CD4-positive, alpha-beta T cell (primary cell): ENCODE results near the gene SETD3. TPM values are rescaled to one million over a fixed set of nuclear protein-coding genes. Genes with fewer than 3 reads are reported as not detected.

Experiments
- ATAC-seq: fragments of 200-7000 bp; cut with Tn5 transposase; one replicate; pipeline ENCODE4 v1.10.0; 2022; ENCODE audit warnings: mild to moderate bottlenecking; ENCODE audit not compliant: poor library complexity
- CTCF ChIA-PET: fragments of 350-600 bp; sonication (Branson Sonifier 250); formaldehyde crosslinking; loops from one replicate; lab custom pipeline; 2021; ENCODE audit warnings: antibody characterized with exemption, inconsistent platforms; lab: Charles Lee
- POLR2A ChIA-PET: fragments of 350-600 bp; sonication (Branson Sonifier 250); formaldehyde crosslinking; loops from one replicate; lab custom pipeline; 2021; ENCODE audit warnings: antibody characterized with exemption, inconsistent platforms; lab: Charles Lee
- DNase-seq, 14 experiments: peaks; one replicate each; pipeline ENCODE4 v3.0.0-alpha.2; 2013 to 2020; ENCODE audit warnings: mixed read lengths in 2 of 14
- H3K27ac ChIP-seq, 2 donors: one replicate each; pipeline versions ENCODE4 v1.5.1 to v1.7.0; 2013; ENCODE audit warnings: low read length in 2 of 2, low read depth in 1 of 2, mild to moderate bottlenecking in 1 of 2
- H3K27me3 ChIP-seq, 2 experiments: 1 replicate in 1 of 2; 2 replicates in 1 of 2; pipeline versions ENCODE4 v1.6.1 to v1.7.0; 2013; ENCODE audit warnings: low read length in 2 of 2, control low read depth in 1 of 2, mild to moderate bottlenecking in 1 of 2, moderate library complexity in 1 of 2; ENCODE audit not compliant: insufficient read depth in 2 of 2, control insufficient read depth in 1 of 2
- H3K36me3 ChIP-seq: one replicate; pipeline ENCODE4 v1.6.1; 2013; ENCODE audit warnings: low read length, control low read depth; ENCODE audit not compliant: insufficient read depth
- H3K4me1 ChIP-seq: one replicate; pipeline ENCODE4 v1.6.1; 2013; ENCODE audit warnings: low read length, control low read depth; ENCODE audit not compliant: insufficient read depth
- H3K4me3 ChIP-seq: one replicate; pipeline ENCODE4 v1.5.1; 2013; ENCODE audit warnings: mild to moderate bottlenecking, low read length, moderate library complexity
- H3K9me3 ChIP-seq, 2 experiments: 1 replicate in 1 of 2; 2 replicates in 1 of 2; pipeline versions ENCODE4 v1.6.1 to v1.7.0; 2013; ENCODE audit warnings: low read length in 2 of 2, mild to moderate bottlenecking in 2 of 2, control low read depth in 1 of 2, moderate library complexity in 1 of 2; ENCODE audit not compliant: control insufficient read depth in 1 of 2, insufficient read depth in 1 of 2
- H3K27ac Mint-ChIP-seq: one replicate; pipeline ENCODE4 v1.8.0; 2020; ENCODE audit warnings: mixed read lengths
- H3K27me3 Mint-ChIP-seq: one replicate; pipeline ENCODE4 v1.8.0; 2021; ENCODE audit warnings: mixed read lengths
- H3K36me3 Mint-ChIP-seq: one replicate; pipeline ENCODE4 v1.8.0; 2021; ENCODE audit warnings: low read depth, mixed read lengths
- H3K4me1 Mint-ChIP-seq: one replicate; pipeline ENCODE4 v1.8.0; 2021; ENCODE audit warnings: low read depth, mixed read lengths
- H3K4me3 Mint-ChIP-seq: one replicate; pipeline ENCODE4 v1.8.0; 2020; ENCODE audit warnings: mild to moderate bottlenecking, mixed read lengths
- H3K9me3 Mint-ChIP-seq: one replicate; pipeline ENCODE4 v1.8.0; 2020; ENCODE audit warnings: mixed read lengths
- intact Hi-C, 2 experiments: fragments of 100-400 bp; cut with DNase I in 1 of 2; cut with micrococcal nuclease in 1 of 2; formaldehyde crosslinking; loops; one replicate each; pipeline versions ENCODE4 v1.15.1 to v1.9.0; 2023 to 2025; cut with DNase I, micrococcal nuclease
- total RNA-seq, 174 experiments: library from RNA in 2 of 174; stranded (reverse) in 2 of 174; gene quantifications; one replicate each; pipeline ENCODE4 v1.2.3 and lab custom pipeline; 2021 to 2026
- TF ChIP-seq, protein P1 (sequence below): fragments of 200-600 bp; IDR thresholded peaks from one replicate; pipeline ENCODE4 v1.8.0; 2022; ENCODE audit warnings: antibody characterized with exemption, mild to moderate bottlenecking

The SETD3 gene
- total RNA-seq, 2 experiments from 2014 or later = 46.1 to 51.4 TPM

DNA sequence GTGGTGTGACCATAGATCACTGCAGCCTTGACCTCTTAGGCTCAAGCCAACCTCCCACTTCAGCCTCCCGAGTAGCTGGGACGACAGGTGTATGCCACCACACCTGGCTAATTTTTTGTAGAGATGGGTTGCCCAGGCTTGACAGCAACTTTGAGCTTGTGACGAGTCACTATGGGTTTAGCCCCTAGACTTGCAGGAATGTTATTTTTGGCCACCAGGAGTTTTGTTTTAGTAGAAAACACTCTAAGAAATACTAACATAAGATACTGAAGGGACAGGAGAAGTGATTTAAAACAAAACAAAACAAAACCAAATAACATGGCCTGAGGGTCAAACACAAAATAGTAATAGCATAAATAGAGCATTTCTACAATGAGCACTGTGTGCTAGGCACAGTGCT is 26.4 kb downstream of the SETD3 start:
- H3K9me3 Mint-ChIP-seq = no peaks in the 10 kb centered on the region
- Histone ChIP-seq H3K36me3 (peaks cover 69% of the 10 kb centered on the region), H3K4me3 (no peak overlapping the region), H3K4me1 (no peaks in the 10 kb centered on the region), H3K27ac (no peak overlapping the region), H3K27me3 (no peaks in the 10 kb centered on the region), H3K9me3 (no peaks in the 10 kb centered on the region)
- DNase-seq (no peak), ATAC-seq (no peak)
- CTCF ChIA-PET = no interaction called here
- H3K27ac Mint-ChIP-seq = no peak overlapping the region
- no peaks in the 10 kb centered on the region for H3K27me3 Mint-ChIP-seq
- intact Hi-C loops = no loop called here
- TF ChIP-seq, protein P1, sequence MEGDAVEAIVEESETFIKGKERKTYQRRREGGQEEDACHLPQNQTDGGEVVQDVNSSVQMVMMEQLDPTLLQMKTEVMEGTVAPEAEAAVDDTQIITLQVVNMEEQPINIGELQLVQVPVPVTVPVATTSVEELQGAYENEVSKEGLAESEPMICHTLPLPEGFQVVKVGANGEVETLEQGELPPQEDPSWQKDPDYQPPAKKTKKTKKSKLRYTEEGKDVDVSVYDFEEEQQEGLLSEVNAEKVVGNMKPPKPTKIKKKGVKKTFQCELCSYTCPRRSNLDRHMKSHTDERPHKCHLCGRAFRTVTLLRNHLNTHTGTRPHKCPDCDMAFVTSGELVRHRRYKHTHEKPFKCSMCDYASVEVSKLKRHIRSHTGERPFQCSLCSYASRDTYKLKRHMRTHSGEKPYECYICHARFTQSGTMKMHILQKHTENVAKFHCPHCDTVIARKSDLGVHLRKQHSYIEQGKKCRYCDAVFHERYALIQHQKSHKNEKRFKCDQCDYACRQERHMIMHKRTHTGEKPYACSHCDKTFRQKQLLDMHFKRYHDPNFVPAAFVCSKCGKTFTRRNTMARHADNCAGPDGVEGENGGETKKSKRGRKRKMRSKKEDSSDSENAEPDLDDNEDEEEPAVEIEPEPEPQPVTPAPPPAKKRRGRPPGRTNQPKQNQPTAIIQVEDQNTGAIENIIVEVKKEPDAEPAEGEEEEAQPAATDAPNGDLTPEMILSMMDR = no peak
- POLR2A ChIA-PET = no interaction called here
- peaks cover 80% of the 10 kb centered on the region for H3K36me3 Mint-ChIP-seq
- H3K4me3 Mint-ChIP-seq = no peak overlapping the region
- H3K4me1 Mint-ChIP-seq = no peaks in the 10 kb centered on the region

DNA sequence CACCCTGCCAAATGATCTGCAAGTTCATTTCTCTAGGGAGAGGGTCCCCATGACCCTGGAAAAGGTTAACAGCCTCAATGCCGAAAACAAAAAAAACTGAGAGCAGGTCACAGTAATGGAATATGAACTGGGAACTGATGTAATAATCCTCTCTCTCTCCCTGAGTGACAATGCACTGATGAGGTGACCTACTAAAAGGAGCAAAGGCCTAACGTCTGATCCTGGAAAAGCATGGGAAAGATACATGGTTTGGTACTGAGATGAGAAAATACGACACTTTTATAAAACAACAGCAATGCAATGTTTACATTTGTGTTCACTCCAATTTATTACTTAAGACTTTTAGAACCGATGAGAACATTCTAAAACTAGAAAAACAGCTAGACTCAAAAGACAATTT is 27.7 kb downstream of the SETD3 start:
- Histone ChIP-seq H3K4me1 (no peaks in the 10 kb centered on the region), H3K27ac (no peak overlapping the region), H3K27me3 (no peaks in the 10 kb centered on the region), H3K4me3 (no peak overlapping the region), H3K36me3 (peaks cover 70% of the 10 kb centered on the region), H3K9me3 (no peaks in the 10 kb centered on the region)
- TF ChIP-seq, protein P1 = no peak
- no peaks in the 10 kb centered on the region for H3K27me3 Mint-ChIP-seq
- no peaks in the 10 kb centered on the region for H3K4me1 Mint-ChIP-seq
- ChIA-PET POLR2A (no interaction called here), CTCF (no interaction called here)
- H3K27ac Mint-ChIP-seq = no peak overlapping the region
- H3K4me3 Mint-ChIP-seq = no peak overlapping the region
- peaks cover 82% of the 10 kb centered on the region for H3K36me3 Mint-ChIP-seq
- intact Hi-C loops = no loop called here
- ATAC-seq (no peak), DNase-seq (no peak)
- H3K9me3 Mint-ChIP-seq = no peaks in the 10 kb centered on the region

DNA sequence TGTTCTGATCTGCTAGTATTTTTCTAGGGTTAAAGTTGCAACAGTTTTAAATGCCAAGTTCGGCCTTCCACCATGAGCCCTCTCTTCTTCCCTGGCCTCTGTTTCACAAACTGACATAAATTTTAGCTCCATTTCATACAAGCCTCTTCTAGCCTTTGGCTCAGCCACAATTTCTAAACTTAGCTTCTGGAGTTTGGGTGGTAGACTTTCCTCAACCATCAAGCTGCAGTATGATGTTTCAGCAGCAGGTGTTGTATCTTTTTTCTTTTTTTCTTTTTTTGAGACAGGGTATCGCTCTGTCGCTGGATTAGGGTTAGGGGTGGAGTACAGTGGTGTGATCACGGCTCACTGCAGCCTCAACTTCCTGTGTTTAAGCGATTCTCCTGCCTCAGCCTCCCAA is 29.4 kb downstream of the SETD3 start:
- TF ChIP-seq, protein P1 = no peak
- DNase-seq = no peak
- Mint-ChIP-seq H3K27me3 (no peaks in the 10 kb centered on the region), H3K4me3 (no peak overlapping the region), H3K4me1 (no peaks in the 10 kb centered on the region), H3K36me3 (peaks cover 85% of the 10 kb centered on the region), H3K9me3 (no peaks in the 10 kb centered on the region), H3K27ac (no peak overlapping the region)
- no peaks in the 10 kb centered on the region for H3K4me1 ChIP-seq
- POLR2A ChIA-PET = interaction anchor here (1.3 kb wide), 1 partner anchor 30 kb away, joined by 4 read pairs; the partner anchor contains the start of genes CCNK and SETD3
- peaks cover 70% of the 10 kb centered on the region for H3K36me3 ChIP-seq
- CTCF ChIA-PET = no interaction called here
- H3K27me3 ChIP-seq = no peaks in the 10 kb centered on the region
- ATAC-seq = no peak
- H3K4me3 ChIP-seq = no peak overlapping the region
- no peaks in the 10 kb centered on the region for H3K9me3 ChIP-seq
- H3K27ac ChIP-seq = no peak overlapping the region
- intact Hi-C loops = no loop called here
